ENCODE data around the gene BTN2A1.
"Not testable (repeated sequence)": the region's sequence is repeated elsewhere in the genome, so short reads cannot be mapped to it uniquely, and the experiment has no call there.

BTN2A1 gene

DNA sequence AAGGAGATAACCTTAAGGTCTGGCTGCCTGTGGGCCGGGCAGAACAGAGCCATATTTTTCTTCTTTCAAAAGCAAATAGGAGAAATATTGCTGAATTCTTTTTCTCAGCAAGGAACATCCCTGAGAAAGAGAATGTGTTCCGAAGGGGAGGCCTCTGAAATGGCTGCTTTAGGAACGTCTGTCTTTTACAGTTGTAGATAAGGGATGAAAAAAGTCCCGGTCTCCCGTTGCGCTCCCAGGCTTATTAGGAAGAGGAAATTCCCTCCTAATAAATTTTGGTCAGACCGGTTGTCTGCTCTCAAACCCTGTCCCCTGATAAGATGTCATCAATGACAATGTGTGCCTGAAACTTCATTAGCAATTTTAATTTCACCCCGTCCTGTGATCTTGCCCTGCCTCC lies 24.1 kb upstream of the BTN2A1 start:
- not testable (repeated sequence) for DNase-seq

DNA sequence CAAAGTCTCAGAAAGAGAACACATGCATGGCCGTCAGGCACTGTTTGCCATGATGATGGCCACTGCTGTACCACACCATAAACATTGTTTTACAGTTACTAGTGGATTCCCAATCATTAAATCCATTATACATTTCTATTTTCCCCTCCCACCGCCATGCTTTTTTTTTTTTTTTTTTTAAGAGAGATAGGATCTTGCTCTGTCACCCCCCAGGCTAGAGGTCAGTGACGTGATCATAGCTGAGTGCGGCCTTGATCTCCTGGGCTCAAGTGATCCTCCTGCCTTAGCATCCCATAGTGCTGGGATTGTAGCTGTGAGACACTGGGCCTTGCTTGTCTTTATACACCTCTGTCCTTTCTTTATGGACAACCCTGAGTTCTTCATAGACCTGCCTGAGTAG lies 21.7 kb upstream of the BTN2A1 start:
- DNase-seq = no peak

DNA sequence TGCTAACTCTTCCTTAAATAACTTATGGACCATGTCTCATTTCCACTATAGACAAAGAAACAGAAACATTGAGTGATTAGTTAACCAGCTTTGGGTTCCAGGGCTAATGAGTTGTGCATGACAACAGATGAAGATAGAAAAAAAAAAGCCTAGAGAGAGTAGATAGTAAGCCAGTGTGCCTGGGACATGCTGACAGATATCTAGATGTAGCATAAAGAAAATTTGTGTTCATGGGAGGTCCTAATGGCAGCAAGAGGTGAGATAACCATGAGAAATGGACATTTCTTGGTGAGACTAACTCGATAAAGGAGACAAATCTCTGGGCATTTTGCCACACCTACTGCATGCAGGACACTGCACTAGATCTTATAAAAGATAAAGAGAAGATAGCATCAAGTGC lies 20.2 kb upstream of the BTN2A1 start:
- DNase-seq = no peak

DNA sequence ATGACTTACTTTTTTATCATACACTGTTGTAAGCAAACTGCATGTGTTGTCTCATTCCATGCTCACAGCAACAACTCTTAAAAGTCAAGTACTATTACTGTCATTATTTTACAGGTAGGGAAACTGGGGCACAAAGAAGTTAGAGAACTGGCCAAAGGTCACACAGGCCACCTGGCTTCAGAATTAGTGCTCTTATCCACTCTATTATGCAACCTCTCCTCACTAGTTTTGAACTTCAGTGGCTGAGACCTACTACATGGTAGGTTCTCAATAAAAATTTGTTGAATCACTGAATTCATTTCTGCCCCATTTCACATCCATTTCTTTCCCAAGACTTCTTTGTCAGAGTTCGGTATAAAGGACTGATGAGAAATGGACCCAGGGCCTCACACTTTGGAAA lies 19.8 kb upstream of the BTN2A1 start:
- DNase-seq = no peak

DNA sequence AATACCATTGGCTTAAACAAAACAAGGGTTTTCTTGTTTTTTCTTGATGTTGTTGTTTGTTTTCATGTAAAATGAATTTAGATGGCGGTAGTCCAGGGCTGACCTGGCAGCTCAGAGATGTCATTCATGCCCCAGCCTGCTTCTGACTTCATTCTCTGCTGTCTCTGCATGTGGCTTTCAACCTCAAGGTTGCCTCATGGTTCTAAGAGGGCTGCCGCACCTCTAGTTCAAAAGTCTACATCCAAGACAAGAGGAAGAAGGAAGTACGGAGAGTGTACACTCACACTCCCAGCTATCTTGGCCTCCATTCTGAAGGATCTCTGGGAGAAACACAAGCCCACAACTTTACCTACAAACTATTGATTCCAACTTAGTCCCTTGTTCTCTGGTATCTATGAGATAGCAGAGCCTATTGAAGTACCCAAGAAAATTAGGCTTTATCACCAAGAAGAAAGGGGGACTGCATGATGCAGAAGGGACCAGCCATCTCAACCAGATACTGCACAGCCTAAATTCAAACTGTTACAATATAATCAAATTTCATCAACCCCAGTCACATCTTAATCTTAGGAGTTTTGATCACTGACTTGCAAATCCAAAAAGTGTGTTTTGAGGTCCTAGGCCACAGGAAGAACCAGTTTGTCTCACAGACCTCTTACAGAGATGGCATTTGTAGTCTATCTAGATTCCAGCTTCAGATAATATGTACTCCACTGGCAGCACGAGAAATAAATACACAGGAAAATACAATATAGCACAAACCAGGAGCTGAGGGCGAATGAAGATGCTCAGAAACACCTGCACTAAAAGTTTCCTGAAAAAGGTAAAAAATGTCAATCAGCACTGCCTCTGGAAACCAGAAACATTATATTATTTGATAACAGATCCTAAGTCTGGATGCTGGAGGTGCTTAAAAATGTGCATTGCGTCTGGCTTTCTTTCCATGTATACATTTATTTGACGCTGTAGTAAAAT lies 18.3 kb upstream of the BTN2A1 start:
- DNase-seq = peak in 1 of 5 donors; percentile 17

DNA sequence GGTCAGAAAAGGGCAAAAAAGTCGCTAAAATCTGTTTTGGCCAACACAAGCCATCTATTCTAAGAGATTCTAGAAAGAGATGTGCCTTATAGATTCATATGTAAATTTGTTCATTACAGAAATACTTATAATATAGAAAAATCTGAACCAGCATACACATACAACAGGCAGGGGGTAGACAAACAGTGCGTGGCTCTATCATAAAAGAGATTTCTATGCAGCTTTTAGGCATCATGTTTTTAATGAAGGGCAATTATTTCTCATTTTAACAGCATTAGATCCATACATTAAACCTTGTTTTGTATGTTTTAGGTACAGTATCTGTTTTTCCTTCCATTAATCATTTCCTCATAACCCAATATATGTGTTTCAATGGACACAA lies 16.8 kb upstream of the BTN2A1 start:
- DNase-seq = no peak

DNA sequence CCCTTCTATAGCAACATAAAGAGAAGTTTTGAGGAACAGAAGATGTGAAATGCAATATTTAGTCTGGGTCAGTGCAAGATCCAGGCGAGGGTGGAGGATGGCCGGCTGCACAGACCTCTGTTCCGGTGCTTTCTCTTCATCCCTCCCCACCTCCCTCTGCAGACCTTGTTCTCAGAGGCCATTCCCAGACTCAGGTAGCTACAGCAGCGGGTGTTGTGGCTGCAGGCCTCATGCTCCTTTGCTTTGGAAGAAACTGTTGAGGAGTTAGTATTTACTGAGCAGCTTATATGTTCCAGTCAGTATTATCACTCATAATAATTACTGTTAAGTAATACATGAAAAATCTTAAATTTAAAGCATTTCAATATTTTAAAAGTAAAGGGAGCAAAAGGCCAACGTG lies 15.8 kb upstream of the BTN2A1 start:
- DNase-seq = no peak

DNA sequence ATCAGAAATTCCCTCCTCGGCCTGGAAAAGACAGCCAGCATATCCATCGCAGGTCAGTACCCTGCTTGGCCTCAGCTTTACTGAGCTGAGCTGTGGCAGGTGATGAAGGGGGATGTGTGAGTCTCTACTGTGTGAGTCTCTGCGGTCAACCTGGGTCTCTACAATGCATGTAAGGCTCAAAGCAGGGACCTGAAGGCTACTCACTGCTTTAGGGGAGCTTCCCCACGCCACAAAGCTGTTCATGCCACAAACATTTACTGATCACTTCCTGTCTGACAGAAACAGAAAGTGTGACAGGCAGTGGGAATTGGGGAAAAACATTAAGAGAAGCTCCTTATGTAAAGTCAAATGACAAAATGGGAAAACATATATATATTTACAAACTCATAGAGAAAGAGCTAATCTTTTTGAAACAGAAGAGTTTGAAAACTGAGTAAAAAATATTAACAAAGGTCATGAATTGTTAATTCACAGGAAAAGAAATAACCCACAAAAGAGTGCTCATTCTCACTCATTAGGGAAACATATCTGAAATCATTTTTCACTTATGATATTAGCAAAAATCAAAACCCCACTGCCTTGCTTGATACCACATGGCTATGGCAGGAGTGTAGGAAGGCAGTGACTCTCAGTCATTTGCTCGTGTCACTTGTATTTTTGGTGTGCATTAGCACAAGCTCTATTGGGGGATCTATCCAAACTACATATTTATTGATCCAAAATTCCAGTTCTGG lies 11.7 kb upstream of the BTN2A1 start:
- peak in 2 of 5 donors; percentile 11 to 49 for DNase-seq

DNA sequence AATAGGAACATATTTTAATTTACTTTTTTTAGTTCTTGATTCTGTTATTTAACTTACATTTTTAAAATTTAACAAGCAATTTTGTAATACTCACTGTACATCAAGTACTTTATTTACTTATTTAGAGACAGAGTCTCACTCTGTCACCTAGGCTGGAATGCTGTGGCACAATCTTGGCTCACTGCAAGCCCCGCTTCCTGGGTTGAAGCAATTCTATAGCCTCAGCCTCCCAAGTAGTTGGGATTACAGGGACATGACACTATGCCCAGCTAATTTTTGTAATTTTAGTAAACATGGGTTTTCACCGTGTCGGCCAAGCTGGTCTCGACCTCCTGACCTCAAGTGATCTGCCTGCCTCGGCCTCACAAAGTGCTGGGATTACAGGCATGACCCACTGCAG lies 10.5 kb upstream of the BTN2A1 start:
- DNase-seq = no peak

DNA sequence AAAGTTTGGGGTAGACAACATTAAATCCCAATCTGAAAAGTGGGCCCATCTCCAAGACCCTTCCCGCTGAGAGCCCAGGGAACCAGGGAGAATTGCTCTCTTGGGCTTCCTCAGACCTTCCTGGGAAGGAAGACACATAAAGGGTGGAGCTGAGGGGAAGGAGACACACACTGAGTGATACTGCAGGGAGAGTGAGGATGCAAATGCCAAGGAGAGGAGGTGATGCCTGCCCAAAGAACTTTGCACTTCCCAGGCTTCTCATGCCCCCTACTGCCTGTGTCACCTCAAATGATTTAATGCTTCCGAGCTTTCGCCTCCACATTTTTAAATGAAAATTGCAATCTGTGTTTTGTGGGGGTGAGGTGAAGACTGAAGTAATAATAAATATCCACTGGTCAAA lies 7.5 kb upstream of the BTN2A1 start:
- DNase-seq = no peak

DNA sequence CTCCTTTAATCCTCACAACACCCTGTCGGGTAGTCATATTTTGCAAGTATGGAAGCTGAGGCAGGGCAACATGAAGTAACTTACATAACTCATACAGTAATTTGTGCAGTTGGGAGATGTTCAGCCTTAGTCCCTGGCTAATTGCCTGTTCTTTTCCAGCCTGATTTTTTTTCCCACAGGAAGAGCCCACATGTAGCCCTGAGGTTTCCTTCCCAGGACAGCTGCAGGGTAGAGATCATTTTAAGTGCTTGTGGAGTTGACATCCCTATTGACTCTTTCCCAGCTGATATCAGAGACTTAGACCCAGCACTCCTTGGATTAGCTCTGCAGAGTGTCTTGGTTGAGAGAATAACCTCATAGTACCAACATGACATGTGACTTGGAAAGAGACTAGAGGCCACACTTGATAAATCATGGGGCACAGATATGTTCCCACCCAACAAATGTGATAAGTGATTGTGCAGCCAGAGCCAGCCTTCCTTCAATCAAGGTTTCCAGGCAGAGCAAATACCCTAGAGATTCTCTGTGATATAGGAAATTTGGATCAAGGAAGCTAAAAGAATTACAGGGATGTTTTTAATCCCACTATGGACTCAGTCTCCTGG lies 5.0 kb upstream of the BTN2A1 start:
- DNase-seq = no peak

DNA sequence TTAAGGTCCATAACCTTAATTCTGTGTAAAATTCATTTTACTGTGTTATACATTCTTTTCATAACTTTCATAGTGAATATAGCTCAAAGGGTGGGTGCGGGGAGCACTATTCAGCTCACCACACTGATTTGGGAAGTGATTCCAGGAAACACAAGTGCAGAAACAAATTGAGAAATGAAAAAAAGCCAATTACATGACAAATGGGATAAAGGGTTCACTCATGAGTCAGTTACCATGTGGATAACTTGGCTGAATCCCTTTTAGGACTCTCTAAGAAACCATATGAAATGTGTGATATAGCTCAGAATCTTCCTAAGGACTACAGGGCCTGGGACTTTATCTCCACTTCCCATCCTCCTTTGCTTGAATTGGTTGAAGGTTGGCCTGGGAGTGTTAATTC lies 3.1 kb upstream of the BTN2A1 start:
- DNase-seq = no peak

DNA sequence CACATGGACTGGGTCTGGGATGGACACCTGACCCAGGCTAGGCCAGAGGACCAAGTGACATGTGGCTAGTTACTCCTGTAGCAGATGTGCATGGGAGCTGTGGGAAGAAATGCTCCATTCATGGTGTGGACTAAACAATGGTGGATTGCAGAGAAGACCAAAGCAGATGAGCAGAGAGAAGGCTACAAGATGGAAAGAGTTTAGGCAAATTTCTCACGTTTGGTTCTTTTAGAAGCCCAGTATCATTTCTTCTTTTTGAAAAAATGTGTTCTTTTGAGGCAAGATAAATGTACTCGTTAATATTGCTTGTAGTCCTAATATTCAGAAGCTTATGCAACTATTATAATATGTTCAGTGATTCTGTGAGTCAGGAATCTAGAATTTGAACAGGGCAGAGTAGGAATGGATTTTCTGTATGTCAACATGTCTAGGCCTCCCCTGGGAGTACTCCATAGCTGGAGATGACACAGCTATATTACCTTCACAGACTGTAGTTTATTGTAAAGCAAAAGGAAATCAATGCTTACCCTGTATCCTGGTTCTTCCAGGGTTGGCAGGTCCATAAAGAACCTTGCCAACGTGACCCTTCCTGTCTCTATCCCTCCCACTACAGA lies 2.3 kb upstream of the BTN2A1 start:
- no peak for DNase-seq

DNA sequence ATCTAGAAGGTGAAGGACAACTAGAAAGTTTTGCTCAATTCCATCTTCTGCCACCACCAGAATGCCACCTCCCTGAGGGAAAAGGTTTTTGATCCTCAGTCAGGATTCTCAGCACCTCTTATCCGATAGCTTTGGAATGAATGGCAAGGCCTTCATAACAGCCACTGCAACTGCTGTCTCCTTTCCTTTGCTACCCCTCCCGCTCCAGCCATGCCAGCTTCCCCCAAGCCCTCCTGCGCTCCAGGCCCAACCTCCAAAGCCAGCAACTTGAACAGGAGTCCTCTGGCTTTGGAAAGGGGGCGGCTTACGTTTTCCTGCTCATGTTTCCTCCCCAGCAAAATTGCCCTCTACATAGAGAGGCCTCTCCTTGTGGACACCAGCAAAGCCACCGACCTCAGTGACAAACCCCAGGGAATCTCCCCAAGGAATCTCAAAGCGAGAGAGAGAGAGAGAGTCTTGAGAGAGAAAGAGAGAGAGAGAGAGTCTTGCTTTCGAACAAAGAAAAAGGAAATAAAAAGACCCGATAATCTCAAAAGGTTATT lies 420 bp upstream of the BTN2A1 start:
- DNase-seq = no peak

DNA sequence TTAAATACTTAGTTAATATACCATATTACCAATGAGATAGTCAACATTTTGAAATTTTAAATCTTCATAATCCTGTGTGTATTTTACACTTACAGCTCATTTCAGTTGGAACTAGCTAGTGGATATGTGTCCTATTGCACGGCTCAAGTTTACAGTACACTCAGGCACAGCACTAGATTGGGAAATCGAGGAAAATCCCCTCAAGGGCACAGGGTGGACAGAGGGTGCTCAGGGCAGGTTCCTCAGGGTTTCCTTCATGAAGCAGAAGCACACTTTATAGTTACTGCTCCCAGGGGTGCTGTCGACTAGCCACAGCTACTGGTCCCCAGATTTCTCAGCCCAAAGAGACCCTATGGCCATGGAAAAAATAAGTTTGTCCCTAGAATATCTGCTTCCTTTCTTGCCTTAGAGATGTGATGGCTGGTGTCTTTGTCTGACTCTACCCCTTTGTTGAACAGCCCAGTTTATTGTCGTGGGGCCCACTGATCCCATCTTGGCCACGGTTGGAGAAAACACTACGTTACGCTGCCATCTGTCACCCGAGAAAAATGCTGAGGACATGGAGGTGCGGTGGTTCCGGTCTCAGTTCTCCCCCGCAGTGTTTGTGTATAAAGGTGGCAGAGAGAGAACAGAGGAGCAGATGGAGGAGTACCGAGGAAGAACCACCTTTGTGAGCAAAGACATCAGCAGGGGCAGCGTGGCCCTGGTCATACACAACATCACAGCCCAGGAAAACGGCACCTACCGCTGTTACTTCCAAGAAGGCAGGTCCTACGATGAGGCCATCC lies 1.5 kb downstream of the BTN2A1 start:
- no peak for DNase-seq

DNA sequence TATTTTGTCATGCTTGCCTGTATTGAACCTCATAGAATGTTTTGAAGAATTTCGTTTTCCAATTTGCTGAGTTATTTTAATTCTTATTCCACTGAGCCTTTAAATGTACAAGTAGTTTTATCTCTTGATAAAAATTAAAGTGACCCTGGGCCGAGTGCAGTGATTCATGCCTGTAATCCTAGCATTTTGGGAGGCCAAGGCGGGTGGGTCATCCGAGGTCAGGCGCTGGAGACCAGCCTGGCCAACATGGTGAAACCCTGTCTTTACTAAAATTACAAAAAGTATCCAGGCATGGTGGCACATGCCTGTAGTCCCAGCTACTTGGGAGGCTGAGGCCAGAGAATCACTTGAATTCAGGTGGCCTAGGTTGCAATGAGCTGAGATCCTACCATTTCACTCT lies 3.6 kb downstream of the BTN2A1 start:
- not testable (repeated sequence) for DNase-seq

DNA sequence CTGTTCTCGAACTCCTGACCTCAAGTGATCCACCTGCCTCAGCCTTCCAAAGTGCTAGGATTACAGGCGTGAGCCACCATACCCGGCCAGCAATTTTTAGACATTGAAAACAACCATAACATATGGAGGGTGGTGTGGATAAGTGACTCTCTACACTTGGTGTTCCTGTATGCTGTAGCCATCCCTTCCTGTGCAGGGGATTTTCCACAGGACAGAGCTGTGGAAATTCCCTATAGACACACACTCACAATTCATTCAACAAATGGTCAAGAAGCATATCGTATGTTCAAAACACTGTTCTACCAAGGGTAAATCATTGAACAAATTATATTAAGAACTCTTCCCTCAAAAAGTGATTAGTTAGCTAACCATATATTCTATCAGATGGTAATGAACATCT lies 6.3 kb downstream of the BTN2A1 start:
- no peak for DNase-seq

DNA sequence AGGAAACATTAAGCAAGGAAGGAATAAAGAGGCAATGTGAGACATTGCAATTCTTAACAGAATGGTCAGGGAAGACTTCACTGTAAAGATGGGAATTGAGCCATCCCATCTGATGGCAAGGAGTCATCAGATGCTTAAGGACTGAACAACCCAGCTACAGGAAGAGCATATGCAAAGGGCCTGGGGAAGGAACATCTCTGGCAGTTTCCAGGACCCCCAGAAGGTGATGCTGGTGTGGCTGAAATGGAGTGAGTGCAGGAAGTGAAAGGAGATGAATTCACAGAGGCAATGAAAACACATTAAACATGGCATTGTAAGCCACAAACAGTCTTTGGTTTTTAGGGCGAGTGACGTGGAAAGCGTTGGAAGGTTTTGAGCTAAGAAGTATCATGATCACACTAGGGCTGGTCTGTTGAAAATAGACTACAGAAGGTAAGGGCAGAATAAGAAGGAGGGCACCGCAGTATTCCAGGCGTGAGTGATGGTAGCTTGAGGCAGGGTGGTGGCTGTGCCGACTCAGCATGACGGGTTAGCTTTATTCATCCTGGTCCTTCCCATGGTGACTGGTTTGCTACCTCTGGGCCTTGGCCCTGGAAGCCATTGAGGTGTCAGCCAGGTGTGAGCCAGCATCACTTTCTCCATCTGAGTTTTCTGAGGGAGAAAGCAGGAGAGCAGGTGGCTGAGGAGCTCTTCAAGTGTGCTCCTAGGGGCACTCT lies 6.8 kb downstream of the BTN2A1 start:
- DNase-seq = no peak

DNA sequence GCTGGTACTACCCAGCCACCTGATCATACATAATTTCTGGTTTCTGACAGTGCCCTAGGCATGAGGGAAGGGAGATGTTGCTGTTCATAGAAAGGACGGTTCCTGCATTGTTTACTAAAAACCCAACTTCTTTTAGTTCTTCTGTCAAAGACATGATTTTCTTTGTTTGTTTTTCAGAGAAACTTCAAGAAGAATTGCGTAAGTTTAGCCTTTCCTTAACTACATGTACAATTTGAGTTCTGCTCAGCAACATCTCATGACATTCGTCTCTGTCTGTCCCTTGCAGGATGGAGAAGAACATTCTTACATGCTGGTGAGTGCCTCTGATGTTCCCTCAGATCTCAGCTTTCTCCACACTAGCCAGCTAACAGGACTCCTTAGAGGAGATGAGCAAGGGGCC lies 8.0 kb downstream of the BTN2A1 start:
- no peak for DNase-seq

DNA sequence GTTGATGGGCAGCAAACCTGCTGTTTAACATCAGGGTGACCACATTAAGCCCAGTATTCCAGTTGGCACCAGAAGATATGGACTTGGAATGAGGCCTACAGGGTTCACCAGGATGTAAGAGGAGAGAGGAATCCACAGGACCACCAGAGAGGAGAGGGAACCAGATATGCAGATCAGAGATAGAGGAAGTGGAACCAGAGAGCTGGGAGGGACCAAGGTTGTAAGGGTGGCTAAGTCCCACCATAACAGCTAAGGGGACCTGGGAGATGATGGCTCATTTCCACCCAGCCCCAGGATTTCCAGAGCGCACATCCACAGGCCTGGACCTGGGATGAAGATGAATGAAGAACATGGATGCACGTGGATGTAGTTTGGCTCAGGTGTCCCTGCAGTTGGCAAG lies 11.1 kb downstream of the BTN2A1 start:
- no peak for DNase-seq

DNA sequence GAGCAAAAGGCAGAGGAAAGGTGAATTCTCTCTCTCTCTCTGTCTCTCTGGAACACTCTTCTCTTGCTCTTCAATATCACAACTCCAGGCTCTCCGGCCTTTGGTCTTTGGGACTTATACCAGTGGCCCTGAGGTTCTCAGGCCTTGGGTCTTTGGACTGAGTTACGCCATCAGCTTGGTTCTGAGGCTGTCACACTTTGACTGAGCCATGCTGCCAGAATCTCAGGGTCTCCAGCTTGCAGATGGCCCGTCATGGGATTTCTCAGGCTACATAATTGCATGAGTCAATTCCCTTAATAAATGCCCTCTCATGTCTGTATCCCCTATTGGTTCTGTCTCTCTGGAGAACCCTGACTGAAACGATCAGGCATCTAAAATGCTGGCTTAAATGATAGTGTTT lies 12.9 kb downstream of the BTN2A1 start:
- no peak for DNase-seq

Data from T-helper 1 cell (primary cell).